GM19468 (cell line): ENCODE measurements around the gene L3MBTL1.
"Not testable (repeated sequence)": the region's sequence is repeated elsewhere in the genome, so short reads cannot be mapped to it uniquely, and the experiment has no call there.

ENCODE experiments used
- ATAC-seq: cut with Tn5 transposase; IDR thresholded peaks from one replicate; pipeline ENCODE4 v1.9.1; 2021; ENCODE audit warnings: mild to moderate bottlenecking, moderate library complexity, moderate number of reproducible peaks; ENCODE audit not compliant: unreplicated experiment; ENCODE audit errors: extremely low read depth

Gene L3MBTL1

DNA sequence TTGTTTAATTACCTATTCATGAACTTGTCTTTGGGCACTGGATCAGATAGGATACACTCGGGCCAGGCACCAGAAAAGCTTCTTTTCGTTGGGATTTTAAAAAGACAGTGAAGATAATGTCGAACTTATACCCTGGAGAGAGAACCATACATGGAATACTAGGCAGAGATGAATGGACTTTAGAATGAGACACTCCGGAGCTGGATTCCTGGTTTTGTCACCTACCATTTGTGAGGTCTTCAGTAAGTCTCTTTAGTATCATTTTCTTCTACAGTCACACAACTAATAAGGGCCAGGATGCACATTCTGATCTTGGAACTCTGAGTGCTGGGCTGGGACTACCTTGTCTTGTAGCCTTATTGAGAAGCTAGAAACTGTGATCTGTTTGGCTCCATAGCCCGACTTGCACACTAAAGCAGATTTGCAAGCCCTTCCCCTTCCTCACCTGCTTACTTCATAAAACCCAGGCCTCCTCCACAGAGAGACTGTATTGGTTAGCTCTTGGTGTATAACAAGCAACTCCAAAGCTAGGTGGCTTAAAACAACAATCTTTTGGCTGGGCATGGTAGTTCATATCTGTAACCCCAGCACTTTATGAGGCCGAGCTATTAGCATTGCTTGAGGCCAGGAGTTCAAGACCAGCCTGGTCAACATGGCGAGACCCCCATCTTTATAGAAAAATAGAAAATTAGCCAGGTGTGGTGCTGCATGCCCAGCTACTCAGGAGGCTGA, 75.8 kb downstream of the L3MBTL1 start:
- no peak for ATAC-seq

GRCh38 chr20:43583982-43584432, 76.5 kb downstream of the L3MBTL1 start:
- ATAC-seq: no peak

- no peak for ATAC-seq
Observed at GRCh38 chr20:43584448-43585136, 77.1 kb downstream of the L3MBTL1 start.

- ATAC-seq: no peak
Observed at GRCh38 chr20:43586641-43587040, 79.1 kb downstream of the L3MBTL1 start.

DNA sequence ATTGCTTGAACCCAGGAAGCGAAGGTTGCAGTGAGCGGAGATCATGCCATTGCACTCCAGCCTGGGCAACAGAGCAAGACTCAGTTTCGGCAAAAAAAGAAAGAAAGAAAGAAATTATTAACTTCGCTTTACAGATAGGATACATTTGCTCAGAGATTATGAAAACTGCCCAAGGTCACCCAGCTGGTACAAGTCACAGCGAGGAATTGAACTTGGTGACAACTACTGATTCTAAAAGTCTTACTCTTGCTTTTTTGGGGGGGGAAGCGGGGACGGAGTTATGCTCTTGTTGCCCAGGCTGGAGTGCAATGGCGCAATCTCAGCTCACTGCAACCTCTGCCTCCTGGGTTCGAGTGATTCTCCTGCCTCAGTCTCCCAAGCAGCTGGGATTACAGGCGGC, 81.0 kb downstream of the L3MBTL1 start:
- not testable (repeated sequence) for ATAC-seq

DNA sequence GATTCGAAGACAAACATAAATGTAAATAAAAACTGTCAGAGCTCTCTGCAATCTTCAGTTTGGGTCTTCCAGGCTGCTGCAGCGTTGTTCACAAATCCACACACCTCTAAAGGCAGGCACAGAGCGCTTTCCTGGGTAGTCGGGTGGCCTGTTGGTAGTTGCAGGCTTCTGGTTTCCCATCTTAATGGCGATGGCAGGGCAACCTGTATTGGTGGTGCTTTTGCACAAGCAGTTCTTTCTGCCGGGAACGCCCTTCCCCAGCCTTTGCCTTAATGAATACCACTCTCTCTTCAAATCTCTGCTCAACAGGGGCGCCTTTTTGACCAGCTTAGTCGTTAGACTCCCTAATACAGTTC, 82.5 kb downstream of the L3MBTL1 start:
- no peak for ATAC-seq

GRCh38 chr20:43590392-43591303, 83.2 kb downstream of the L3MBTL1 start, which contains the start of gene IFT52:
Gene IFT52 (plus strand): TSS chr20:43590937. CDS start chr20:43594699, 3,762 bp downstream.
- peak; percentile 97 for ATAC-seq
